Neural progenitor cell (in vitro differentiated cells): ENCODE data around the gene ARFIP2.

Experiments
- CTCF ChIP-seq: fragments of 200-600 bp; sonication (generic); IDR thresholded peaks from 2 replicates; pipeline ENCODE4 v1.5.1; 2017; ENCODE audit warnings: antibody characterized with exemption, mild to moderate bottlenecking
- EZH2 ChIP-seq: fragments of 200-600 bp; sonication (generic); IDR thresholded peaks from 2 replicates; pipeline ENCODE4 v1.6.1; 2017; ENCODE audit warnings: antibody characterized with exemption, mild to moderate bottlenecking, moderate library complexity
- EZH2phosphoT487 ChIP-seq: fragments of 200-600 bp; sonication (generic); IDR thresholded peaks from 2 replicates; pipeline ENCODE4 v1.6.1; 2017; ENCODE audit warnings: antibody characterized with exemption

GRCh38 chr11:6480299-6480914 lies 724 bp downstream of the ARFIP2 start:
- TF ChIP-seq CTCF (no peak), EZH2 (no peak), EZH2phosphoT487 (no peak)
